Coronary artery (tissue), 2 donors: ENCODE data around the gene PARVA.
A peak's percentile ranks its signal among the peaks of the same experiment; 100 is the strongest.

ENCODE experiments used
- DNase-seq: peaks from one replicate; pipeline ENCODE4 v3.0.0-alpha.2; 2017; ENCODE audit warnings: low spot score
- H3K27ac ChIP-seq, 2 donors: fragments of 200-600 bp; sonication (generic); one replicate each; pipeline ENCODE4 v1.5.1; 2016 to 2019
- H3K4me3 ChIP-seq: fragments of 200-600 bp; sonication (generic); 2 replicates; pipeline ENCODE4 v1.5.1; 2016; ENCODE audit warnings: mild to moderate bottlenecking, moderate library complexity
- TF ChIP-seq, protein P1 (sequence below): fragments of 200-600 bp; sonication (generic); IDR thresholded peaks from one replicate; pipeline ENCODE4 v1.5.1; 2019; ENCODE audit warnings: antibody characterized with exemption

PARVA gene

DNA sequence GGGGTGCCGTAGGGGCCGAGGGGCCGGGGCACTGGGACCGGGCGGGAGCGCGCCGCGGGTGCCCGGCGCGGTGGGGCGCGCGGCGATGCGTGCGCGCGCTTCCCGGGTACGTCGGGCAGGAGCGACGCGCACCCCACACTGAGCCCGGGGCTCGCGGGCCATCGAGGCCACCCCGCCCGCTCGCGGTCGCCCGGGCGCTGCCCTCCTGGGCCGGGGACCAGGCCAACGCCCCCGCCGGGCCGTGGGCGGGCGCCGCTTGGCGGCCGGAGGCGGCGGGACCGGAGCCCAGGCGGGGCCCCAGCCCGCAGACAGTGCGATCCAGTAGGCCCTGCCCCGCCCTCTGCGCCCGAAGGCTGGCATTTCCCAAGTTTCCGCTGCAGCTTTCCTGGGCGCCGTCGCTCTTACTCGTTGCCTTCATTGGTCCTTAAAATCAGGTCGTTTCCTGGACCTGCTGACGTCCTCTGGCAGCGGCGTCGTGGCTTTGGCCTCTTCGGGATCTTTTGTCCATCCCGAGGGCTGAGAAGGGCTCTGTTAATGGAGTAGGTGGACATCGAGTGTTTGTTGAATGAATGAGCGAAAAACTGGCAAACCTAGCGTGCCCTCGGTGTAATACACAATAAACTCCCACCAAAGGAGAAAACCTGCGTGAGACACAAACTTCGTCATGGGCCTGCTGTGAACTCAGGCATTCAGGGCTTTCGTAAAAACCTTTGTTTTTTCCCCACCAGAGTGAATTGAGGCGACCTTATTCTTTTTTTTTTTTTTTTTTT is 638 bp downstream of the PARVA start:
- TF ChIP-seq, protein P1, sequence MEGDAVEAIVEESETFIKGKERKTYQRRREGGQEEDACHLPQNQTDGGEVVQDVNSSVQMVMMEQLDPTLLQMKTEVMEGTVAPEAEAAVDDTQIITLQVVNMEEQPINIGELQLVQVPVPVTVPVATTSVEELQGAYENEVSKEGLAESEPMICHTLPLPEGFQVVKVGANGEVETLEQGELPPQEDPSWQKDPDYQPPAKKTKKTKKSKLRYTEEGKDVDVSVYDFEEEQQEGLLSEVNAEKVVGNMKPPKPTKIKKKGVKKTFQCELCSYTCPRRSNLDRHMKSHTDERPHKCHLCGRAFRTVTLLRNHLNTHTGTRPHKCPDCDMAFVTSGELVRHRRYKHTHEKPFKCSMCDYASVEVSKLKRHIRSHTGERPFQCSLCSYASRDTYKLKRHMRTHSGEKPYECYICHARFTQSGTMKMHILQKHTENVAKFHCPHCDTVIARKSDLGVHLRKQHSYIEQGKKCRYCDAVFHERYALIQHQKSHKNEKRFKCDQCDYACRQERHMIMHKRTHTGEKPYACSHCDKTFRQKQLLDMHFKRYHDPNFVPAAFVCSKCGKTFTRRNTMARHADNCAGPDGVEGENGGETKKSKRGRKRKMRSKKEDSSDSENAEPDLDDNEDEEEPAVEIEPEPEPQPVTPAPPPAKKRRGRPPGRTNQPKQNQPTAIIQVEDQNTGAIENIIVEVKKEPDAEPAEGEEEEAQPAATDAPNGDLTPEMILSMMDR, result no peak
- peak; percentile 90 for DNase-seq
- H3K27ac ChIP-seq, result peak overlapping the region; percentile 94 to 95
- H3K4me3 ChIP-seq, result peak overlapping the region; percentile 80

DNA sequence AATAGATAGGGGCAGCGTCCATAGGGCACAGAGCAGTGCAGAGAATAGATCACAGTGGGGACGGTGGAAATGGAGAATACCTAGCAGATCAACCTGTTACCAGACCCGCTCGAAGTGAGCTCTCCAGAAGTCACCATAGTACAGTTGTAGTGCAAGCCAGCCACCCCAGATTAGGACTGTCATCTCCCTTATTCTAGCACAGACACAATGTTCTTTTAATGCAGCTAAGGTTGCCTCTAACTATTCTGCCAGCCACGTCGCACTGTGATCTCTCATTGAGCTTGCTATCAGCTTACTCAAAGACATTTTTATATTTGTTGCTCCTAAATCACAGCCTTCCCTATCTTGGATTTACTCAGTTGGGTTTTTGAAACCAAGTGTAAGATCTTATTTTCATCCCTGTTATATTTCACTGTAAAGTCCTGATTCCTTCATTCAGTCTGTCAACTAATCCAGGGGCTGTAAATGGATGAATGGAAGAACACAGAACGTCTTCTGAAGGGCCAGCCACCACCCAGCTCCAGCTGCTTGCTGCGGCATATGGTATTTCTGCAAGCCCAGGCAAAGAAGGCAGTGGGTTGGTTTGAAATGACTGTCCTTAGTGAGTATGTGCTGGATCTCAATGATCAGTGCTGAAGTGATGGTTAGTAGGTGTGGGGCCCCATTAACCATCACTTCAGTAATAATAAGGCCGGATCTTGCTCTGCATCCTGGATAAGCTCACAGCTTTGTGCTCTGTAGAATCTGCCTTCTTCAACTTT is 3.4 kb downstream of the PARVA start:
- Histone ChIP-seq H3K4me3 (no peak overlapping the region), H3K27ac (no peak overlapping the region)
- TF ChIP-seq, protein P1, result no peak
- DNase-seq, result no peak

DNA sequence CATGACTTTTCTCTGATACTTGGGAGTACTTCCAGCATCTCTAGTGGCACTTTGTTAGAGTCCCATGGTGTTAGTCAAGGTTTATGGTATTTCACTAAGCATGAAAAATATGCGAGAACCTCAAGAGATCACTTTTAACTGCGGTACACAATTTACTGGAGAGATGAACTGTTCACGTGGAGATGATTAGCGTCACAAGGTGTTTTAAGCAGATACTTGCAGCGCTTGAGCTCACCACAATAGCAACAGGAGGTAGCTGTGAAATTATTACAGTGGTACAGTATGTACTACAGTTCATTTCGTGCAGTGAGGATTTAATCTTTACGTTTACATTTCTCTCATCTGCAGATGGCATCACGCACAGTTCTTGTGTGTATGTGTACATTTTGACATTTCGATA is 4.5 kb downstream of the PARVA start:
- H3K27ac ChIP-seq, result no peak overlapping the region
- no peak overlapping the region for H3K4me3 ChIP-seq
- TF ChIP-seq, protein P1, result no peak
- no peak for DNase-seq

DNA sequence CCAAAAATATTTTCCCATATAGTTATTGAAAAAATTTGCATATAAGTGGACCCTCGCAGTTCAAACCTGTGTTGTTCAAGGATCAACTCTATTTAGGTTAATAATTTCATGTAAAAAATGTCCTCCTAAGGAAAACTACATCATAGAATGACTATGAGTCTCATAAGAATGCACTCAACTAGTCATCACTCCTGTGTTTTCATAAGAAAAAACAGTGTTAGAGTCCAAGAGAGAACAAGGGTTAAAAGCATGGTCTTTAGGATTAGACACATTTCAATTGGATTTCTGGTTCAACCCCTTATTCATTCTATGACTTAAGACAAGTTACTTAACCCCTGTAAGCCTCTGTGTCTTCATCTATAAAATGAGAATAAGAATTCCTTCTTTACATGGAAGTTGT is 5.1 kb downstream of the PARVA start:
- TF ChIP-seq, protein P1, result no peak
- DNase-seq, result no peak
- Histone ChIP-seq H3K27ac (no peak overlapping the region), H3K4me3 (no peak overlapping the region)

DNA sequence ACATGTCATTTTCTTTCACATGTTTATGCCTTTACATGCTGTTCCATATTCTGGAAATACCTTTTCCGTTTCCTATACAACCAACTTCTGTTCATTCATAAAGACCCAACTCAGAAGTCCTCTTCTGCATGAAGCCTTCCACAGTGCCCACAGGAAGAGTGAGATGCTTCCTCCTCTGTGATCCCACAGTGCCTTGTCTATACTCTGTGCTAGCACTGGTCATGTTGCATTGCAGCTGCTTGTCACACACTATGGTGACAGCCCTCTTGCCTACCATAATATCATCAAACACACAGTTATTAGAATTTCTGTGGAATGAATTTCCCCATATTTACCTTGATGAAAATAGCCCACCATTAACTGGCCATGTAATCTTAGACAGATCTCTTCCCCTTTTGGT is 8.9 kb downstream of the PARVA start:
- peak overlapping the region in 1 of 2 donors; percentile 17 for H3K27ac ChIP-seq
- no peak for DNase-seq
- TF ChIP-seq, protein P1, result no peak

DNA sequence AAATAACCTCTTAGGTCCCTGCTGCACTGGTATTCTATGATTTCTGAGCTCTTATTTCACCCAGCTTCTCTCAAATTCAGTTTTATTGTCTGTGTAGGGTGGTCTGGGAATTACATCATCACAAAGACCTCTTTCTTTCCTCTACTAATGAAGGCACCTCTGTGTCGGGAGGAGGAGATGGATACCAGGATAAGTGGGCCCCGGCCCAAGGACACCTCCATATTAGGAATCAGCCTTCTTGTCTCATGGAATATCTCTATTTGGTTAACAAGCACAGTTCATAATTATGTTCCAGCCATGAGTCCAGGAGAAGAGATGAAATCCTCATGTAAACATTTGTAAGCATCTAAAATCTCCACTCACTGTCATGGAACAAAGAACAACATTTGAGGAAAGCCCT is 9.4 kb downstream of the PARVA start:
- DNase-seq, result no peak
- TF ChIP-seq, protein P1, result no peak
- H3K27ac ChIP-seq, result peak overlapping the region in 1 of 2 donors; percentile 17
- H3K4me3 ChIP-seq, result no peak overlapping the region

More for the DNA sequence above, 8.9 kb downstream of the PARVA start:
- no peak overlapping the region for H3K4me3 ChIP-seq
